Hepatocyte (in vitro differentiated cells): ENCODE data around the gene OPRM1. TPM values are rescaled to one million over a fixed set of nuclear protein-coding genes. Genes with fewer than 3 reads are reported as not detected.

Experiments
- DNase-seq: peaks from one replicate; pipeline ENCODE4 v3.0.0-alpha.2; 2016; ENCODE audit warnings: low spot score
- H2AFZ ChIP-seq: fragments of 200-600 bp; sonication (generic); 2 replicates; pipeline ENCODE4 v1.6.0; 2016; ENCODE audit warnings: antibody characterized with exemption, mild to moderate bottlenecking
- H3K27ac ChIP-seq: fragments of 200-600 bp; sonication (generic); 2 replicates; pipeline ENCODE4 v1.5.1; 2016; ENCODE audit warnings: mild to moderate bottlenecking
- H3K27me3 ChIP-seq: fragments of 200-600 bp; sonication (generic); 2 replicates; pipeline ENCODE4 v1.6.1; 2016
- H3K36me3 ChIP-seq: fragments of 200-600 bp; sonication (generic); replicated peaks from 2 replicates; pipeline ENCODE4 v1.5.1; 2016; ENCODE audit warnings: low read depth; ENCODE audit not compliant: insufficient read depth
- H3K4me1 ChIP-seq: fragments of 200-600 bp; sonication (generic); 2 replicates; pipeline ENCODE4 v1.5.1; 2016; ENCODE audit warnings: mild to moderate bottlenecking, moderate library complexity; ENCODE audit not compliant: insufficient read depth
- H3K4me2 ChIP-seq: fragments of 200-600 bp; sonication (generic); 2 replicates; pipeline ENCODE4 v1.6.0; 2016
- H3K4me3 ChIP-seq: fragments of 200-600 bp; sonication (generic); 2 replicates; pipeline ENCODE4 v1.5.1; 2016; ENCODE audit warnings: mild to moderate bottlenecking
- H3K79me2 ChIP-seq: fragments of 200-600 bp; sonication (generic); 2 replicates; pipeline ENCODE4 v1.6.0; 2017; ENCODE audit warnings: mild to moderate bottlenecking
- H3K9me2 ChIP-seq: fragments of 200-600 bp; sonication (generic); replicated peaks from 2 replicates; pipeline ENCODE4 v1.6.0; 2017; ENCODE audit warnings: mild to moderate bottlenecking; ENCODE audit not compliant: insufficient read depth
- H3K9me3 ChIP-seq: fragments of 200-600 bp; sonication (generic); 2 replicates; pipeline ENCODE4 v1.5.1; 2016; ENCODE audit warnings: low read depth, mild to moderate bottlenecking
- H4K20me1 ChIP-seq: fragments of 200-600 bp; sonication (generic); 2 replicates; pipeline ENCODE4 v1.6.0; 2016; ENCODE audit warnings: mild to moderate bottlenecking; ENCODE audit not compliant: insufficient read depth, poor library complexity, severe bottlenecking
- CTCF ChIP-seq: fragments of 200-600 bp; sonication (generic); IDR thresholded peaks from 2 replicates; pipeline ENCODE4 v1.5.1; 2016; ENCODE audit warnings: antibody characterized with exemption, mild to moderate bottlenecking; ENCODE audit not compliant: poor library complexity
- EZH2 ChIP-seq: fragments of 200-600 bp; sonication (generic); IDR thresholded peaks from 2 replicates; pipeline ENCODE4 v1.6.1; 2016; ENCODE audit warnings: antibody characterized with exemption, mild to moderate bottlenecking, borderline replicate concordance
- EZH2phosphoT487 ChIP-seq: fragments of 200-600 bp; sonication (generic); IDR thresholded peaks from one replicate; pipeline ENCODE4 v1.6.1; 2018; ENCODE audit warnings: antibody characterized with exemption, mild to moderate bottlenecking, low read depth, moderate library complexity; ENCODE audit not compliant: unreplicated experiment, severe bottlenecking
- WGBS: methylation state at CpG from one replicate; pipeline ENCODE4 v1.1.6; 2016; ENCODE audit warnings: low lambda C conversion rate; ENCODE audit errors: missing lambda C conversion rate; 5-methylcytosine and 5-hydroxymethylcytosine counted together
- polyA plus RNA-seq: library from polyadenylated mRNA; unstranded; fragments of >200 nt; fragmentation: Nextera tagmentation; extraction: Ambion mirVana; gene quantifications from 2 replicates; pipeline ENCODE4 v1.2.1, GENCODE V29; 2016
- total RNA-seq: library from RNA; depleted of rRNA; stranded (reverse); fragments of >200 nt; gene quantifications from 2 replicates; pipeline ENCODE4 v1.2.3, GENCODE V29; 2014

Gene OPRM1
- total and polyA plus RNA-seq, 2 experiments from 2014 or later, result not detected

GRCh38 chr6:154247119-154247861 is 208.2 kb downstream of the OPRM1 start:
- Histone ChIP-seq H3K9me2 (no peaks in the 10 kb centered on the region), H4K20me1 (no peaks in the 10 kb centered on the region), H3K9me3 (no peaks in the 10 kb centered on the region), H3K27ac (no peak overlapping the region), H3K36me3 (no peaks in the 10 kb centered on the region), H3K4me3 (peak overlapping the region; percentile 27), H3K79me2 (no peaks in the 10 kb centered on the region), H2AFZ (peak overlapping the region; percentile 27), H3K4me1 (no peaks in the 10 kb centered on the region), H3K27me3 (no peaks in the 10 kb centered on the region), H3K4me2 (peak overlapping the region; percentile 70)
- WGBS, result 18% methylated on average over 12 of the region's 12 CpGs
- TF ChIP-seq EZH2 (no peak), CTCF (no peak), EZH2phosphoT487 (no peak)
- DNase-seq, result no peak

DNA sequence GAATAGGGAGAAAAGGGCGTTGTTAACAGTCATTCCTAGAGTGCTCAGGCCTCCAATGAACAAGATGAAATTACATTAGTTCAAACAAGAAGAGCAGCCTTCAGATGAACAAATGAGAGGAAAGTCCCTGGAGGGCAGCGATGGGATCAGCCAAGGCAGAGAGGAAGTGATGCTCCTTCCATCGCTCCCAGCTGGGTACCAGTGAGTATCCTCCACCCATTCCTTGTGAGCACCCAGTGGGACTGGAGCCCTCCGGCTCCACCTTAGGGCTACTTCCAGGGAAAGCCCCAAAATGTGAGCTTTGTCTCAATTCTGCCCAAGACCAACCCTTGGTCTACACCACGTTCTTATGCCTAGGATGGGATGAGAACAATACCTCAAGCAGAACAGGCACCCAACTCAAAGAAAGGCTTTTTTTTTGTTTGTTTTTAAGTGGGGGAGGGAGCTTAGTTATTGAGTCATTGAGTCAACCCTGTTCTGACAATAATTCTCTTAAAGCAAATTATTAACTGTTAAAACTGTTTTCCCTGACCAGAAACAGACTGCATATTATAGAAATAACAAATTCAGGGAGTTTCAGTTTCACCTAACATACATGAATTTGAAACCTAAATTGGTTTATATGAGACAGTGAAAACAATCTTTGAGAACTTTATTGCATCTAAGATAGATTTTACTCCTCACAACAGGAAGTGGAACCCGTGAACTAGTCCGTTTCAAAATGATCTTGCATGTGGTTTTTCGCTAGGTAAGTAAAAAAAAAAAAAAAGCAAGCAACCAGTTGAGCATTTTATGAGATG is 210.7 kb downstream of the OPRM1 start:
- no peak overlapping the region for H3K4me3 ChIP-seq
- H3K9me3 ChIP-seq, result no peaks in the 10 kb centered on the region
- no peak for DNase-seq
- no peaks in the 10 kb centered on the region for H4K20me1 ChIP-seq
- H3K4me1 ChIP-seq, result no peaks in the 10 kb centered on the region
- H3K27ac ChIP-seq, result no peak overlapping the region
- no peaks in the 10 kb centered on the region for H3K36me3 ChIP-seq
- WGBS, result 81% methylated on average over 8 of the region's 8 CpGs
- H3K4me2 ChIP-seq, result no peak overlapping the region
- H3K79me2 ChIP-seq, result no peaks in the 10 kb centered on the region
- TF ChIP-seq EZH2phosphoT487 (no peak), CTCF (no peak), EZH2 (no peak)
- H2AFZ ChIP-seq, result no peak overlapping the region
- no peaks in the 10 kb centered on the region for H3K27me3 ChIP-seq
- no peaks in the 10 kb centered on the region for H3K9me2 ChIP-seq

DNA sequence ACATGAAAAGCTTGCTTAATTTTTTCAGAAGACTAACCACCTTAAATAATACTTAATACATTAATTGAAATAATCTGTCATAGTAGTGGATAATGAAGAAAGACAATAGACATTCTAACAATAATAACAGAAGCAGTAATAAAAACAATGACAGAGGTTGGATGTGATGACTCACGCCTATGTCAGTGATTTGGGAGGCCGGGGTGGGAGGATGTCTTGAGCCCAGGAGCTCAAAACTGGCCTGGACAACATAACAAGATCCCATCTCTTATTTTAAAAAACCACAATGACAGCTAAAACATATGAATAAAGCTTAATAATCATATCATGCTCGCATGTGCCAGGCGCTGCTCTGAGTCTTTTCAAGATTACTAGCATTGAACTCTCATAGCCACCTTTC is 212.1 kb downstream of the OPRM1 start:
- H3K4me1 ChIP-seq, result no peaks in the 10 kb centered on the region
- H4K20me1 ChIP-seq, result no peaks in the 10 kb centered on the region
- H3K4me3 ChIP-seq, result no peak overlapping the region
- no peak overlapping the region for H3K27ac ChIP-seq
- no peaks in the 10 kb centered on the region for H3K36me3 ChIP-seq
- H3K4me2 ChIP-seq, result no peak overlapping the region
- 87% methylated on average over 4 of the region's 4 CpGs for WGBS
- H3K9me3 ChIP-seq, result peaks cover 4% of the 10 kb centered on the region
- no peak overlapping the region for H2AFZ ChIP-seq
- TF ChIP-seq EZH2phosphoT487, result no peak
- no peak for TF ChIP-seq CTCF
- TF ChIP-seq EZH2, result no peak
- H3K9me2 ChIP-seq, result no peaks in the 10 kb centered on the region
- H3K27me3 ChIP-seq, result no peaks in the 10 kb centered on the region
- no peaks in the 10 kb centered on the region for H3K79me2 ChIP-seq
- no peak for DNase-seq
